Neural cell (in vitro differentiated cells): Measurements from ENCODE around the gene ADGRF5. TPM values are rescaled to one million over a fixed set of nuclear protein-coding genes. Genes with fewer than 3 reads are reported as not detected.

Experiments used
- H2AFZ ChIP-seq: fragments of 200-600, 300-800 bp; sonication (generic), shearing (Covaris generic); 2 replicates; pipeline ENCODE4 v1.6.0; 2014; ENCODE audit warnings: low read depth, mild to moderate bottlenecking, antibody characterized with exemption, low read length, moderate library complexity
- H3F3A ChIP-seq: fragments of 200-600 bp; shearing (Covaris generic); 2 replicates; pipeline ENCODE4 v1.6.1; 2016; ENCODE audit warnings: mild to moderate bottlenecking, moderate library complexity, mixed read lengths, antibody characterized with exemption, low read length; ENCODE audit not compliant: insufficient read depth, poor library complexity, severe bottlenecking
- H3K27ac ChIP-seq: fragments of 200-600, 300-800 bp; sonication (generic), shearing (Covaris generic); 2 replicates; pipeline ENCODE4 v1.5.1; 2014; ENCODE audit warnings: mild to moderate bottlenecking, low read length, moderate library complexity
- H3K27me3 ChIP-seq: fragments of 300-800, 200-600 bp; sonication (generic), shearing (Covaris generic); 2 replicates; pipeline ENCODE4 v1.6.0; 2014; ENCODE audit warnings: mild to moderate bottlenecking, low read depth, low read length, moderate library complexity; ENCODE audit not compliant: insufficient read depth
- H3K36me3 ChIP-seq: fragments of 300-800, 200-600 bp; sonication (generic), shearing (Covaris generic); 2 replicates; pipeline ENCODE4 v1.5.1; 2014; ENCODE audit warnings: mild to moderate bottlenecking, antibody characterized with exemption, low read length, moderate library complexity; ENCODE audit not compliant: insufficient read depth
- H3K4me2 ChIP-seq: fragments of 300-800, 200-600 bp; sonication (generic), shearing (Covaris generic); 2 replicates; pipeline ENCODE4 v1.6.0; 2014; ENCODE audit warnings: mild to moderate bottlenecking, low read length
- H3K4me3 ChIP-seq: fragments of 300-800, 200-600 bp; sonication (generic), shearing (Covaris generic); 2 replicates; pipeline ENCODE4 v1.5.1; 2014; ENCODE audit warnings: mild to moderate bottlenecking, low read length, moderate library complexity
- H3K79me2 ChIP-seq: fragments of 200-600 bp; shearing (Covaris generic); replicated peaks from 2 replicates; pipeline ENCODE4 v1.6.0; 2014; ENCODE audit warnings: mild to moderate bottlenecking, low read length, moderate library complexity; ENCODE audit not compliant: insufficient read depth
- H3K9ac ChIP-seq: fragments of 300-800, 200-600 bp; sonication (generic), shearing (Covaris generic); 2 replicates; pipeline ENCODE4 v1.6.1; 2016; ENCODE audit warnings: mild to moderate bottlenecking, low read length, mixed read lengths
- H3K9me2 ChIP-seq: fragments of 200-600 bp; shearing (Covaris generic); 2 replicates; pipeline ENCODE4 v1.6.1; 2016; ENCODE audit warnings: mild to moderate bottlenecking, low read length, mixed read lengths; ENCODE audit not compliant: insufficient read depth
- H3K9me3 ChIP-seq: fragments of 200-600, 300-800 bp; sonication (generic), shearing (Covaris generic); 2 replicates; pipeline ENCODE4 v1.6.1; 2016; ENCODE audit warnings: mild to moderate bottlenecking, mixed run types, low read length, moderate library complexity, mixed read lengths
- H4K20me1 ChIP-seq: fragments of 200-600 bp; shearing (Covaris generic); 2 replicates; pipeline ENCODE4 v1.6.1; 2016; ENCODE audit warnings: mild to moderate bottlenecking, mixed run types; ENCODE audit not compliant: insufficient read depth
- EP300 ChIP-seq: fragments of 450-650 bp; conservative IDR thresholded peaks from 2 replicates; pipeline ENCODE4 v1.6.1; 2014; ENCODE audit warnings: antibody characterized with exemption, mild to moderate bottlenecking, moderate library complexity; ENCODE audit not compliant: poor library complexity, severe bottlenecking
- EZH2 ChIP-seq: fragments of 200-600, 300-800 bp; shearing (Covaris generic), sonication (generic); IDR thresholded peaks from 2 replicates; pipeline ENCODE4 v1.6.1; 2014; ENCODE audit warnings: antibody characterized with exemption, low read length, borderline replicate concordance, mild to moderate bottlenecking; ENCODE audit not compliant: insufficient read depth, poor library complexity, severe bottlenecking
- MXI1 ChIP-seq: fragments of 450-650 bp; conservative IDR thresholded peaks from 2 replicates; pipeline ENCODE4 v1.6.1; 2014; ENCODE audit warnings: antibody characterized with exemption, mild to moderate bottlenecking; ENCODE audit not compliant: poor library complexity, severe bottlenecking
- POLR2AphosphoS5 ChIP-seq: IDR thresholded peaks from 2 replicates; pipeline ENCODE4 v1.6.1; 2012
- RAD21 ChIP-seq: fragments of 450-650 bp; conservative IDR thresholded peaks from 2 replicates; pipeline ENCODE4 v1.6.1; 2014; ENCODE audit warnings: antibody characterized with exemption, mild to moderate bottlenecking, moderate library complexity
- SMC3 ChIP-seq: fragments of 450-650 bp; conservative IDR thresholded peaks from 2 replicates; pipeline ENCODE4 v1.6.1; 2014; ENCODE audit warnings: antibody characterized with exemption, mild to moderate bottlenecking, moderate library complexity; ENCODE audit not compliant: poor library complexity
- TAF1 ChIP-seq: IDR thresholded peaks from 2 replicates; pipeline ENCODE4 v1.6.1; 2012; ENCODE audit warnings: low read depth
- polyA plus RNA-seq: library from polyadenylated mRNA; depleted of rRNA; stranded (reverse); fragments of >200 nt; gene quantifications from 2 replicates; pipeline ENCODE4 v1.2.3, GENCODE V29; 2014
- TF ChIP-seq, protein P1 (sequence below): IDR thresholded peaks from 2 replicates; pipeline ENCODE4 v1.6.1; 2012; ENCODE audit warnings: borderline replicate concordance
- TF ChIP-seq, protein P2 (sequence below): fragments of 450-650 bp; IDR thresholded peaks from 2 replicates; pipeline ENCODE4 v1.5.1; 2014; ENCODE audit warnings: antibody characterized with exemption, mild to moderate bottlenecking, moderate library complexity; ENCODE audit not compliant: poor library complexity, severe bottlenecking

ADGRF5 gene
- polyA plus RNA-seq, 1 donor from 2014 or later: not detected

DNA sequence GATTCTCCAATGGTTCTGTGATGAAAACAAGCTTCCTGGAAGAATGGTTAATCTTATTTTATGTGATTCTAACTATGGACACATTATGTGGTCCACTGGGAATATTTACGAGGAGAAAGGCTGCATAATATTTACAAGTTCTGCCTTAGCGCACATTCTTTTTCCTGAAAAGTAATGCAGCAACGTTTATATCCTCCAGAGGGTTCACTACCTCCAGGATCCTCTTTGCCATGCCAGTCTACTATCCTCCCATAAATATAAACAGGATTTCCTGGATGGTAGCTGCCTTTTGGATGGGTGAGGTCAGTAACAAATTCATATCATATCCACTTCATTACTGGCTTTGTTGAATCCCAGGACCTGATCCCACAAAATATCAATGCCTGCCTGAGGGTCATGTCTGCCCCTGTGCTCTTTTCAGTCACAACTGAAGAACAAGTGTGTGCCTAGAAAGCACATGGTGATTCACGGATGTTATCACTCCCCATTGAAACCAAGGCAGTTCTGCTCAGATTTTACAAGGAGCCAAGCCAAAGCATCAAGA is 30.4 kb downstream of the ADGRF5 start:
- H3K79me2 ChIP-seq: no peaks in the 10 kb centered on the region
- H3K36me3 ChIP-seq: no peaks in the 10 kb centered on the region
- no peak overlapping the region for H3K4me2 ChIP-seq
- H3K27ac ChIP-seq: no peak overlapping the region
- H3F3A ChIP-seq: no peaks in the 10 kb centered on the region
- no peak for TF ChIP-seq SMC3
- H4K20me1 ChIP-seq: no peaks in the 10 kb centered on the region
- H3K4me3 ChIP-seq: no peak overlapping the region
- no peaks in the 10 kb centered on the region for H3K27me3 ChIP-seq
- H3K9me3 ChIP-seq: no peaks in the 10 kb centered on the region
- H3K9me2 ChIP-seq: no peaks in the 10 kb centered on the region
- H3K9ac ChIP-seq: no peak overlapping the region
- no peak overlapping the region for H2AFZ ChIP-seq

DNA sequence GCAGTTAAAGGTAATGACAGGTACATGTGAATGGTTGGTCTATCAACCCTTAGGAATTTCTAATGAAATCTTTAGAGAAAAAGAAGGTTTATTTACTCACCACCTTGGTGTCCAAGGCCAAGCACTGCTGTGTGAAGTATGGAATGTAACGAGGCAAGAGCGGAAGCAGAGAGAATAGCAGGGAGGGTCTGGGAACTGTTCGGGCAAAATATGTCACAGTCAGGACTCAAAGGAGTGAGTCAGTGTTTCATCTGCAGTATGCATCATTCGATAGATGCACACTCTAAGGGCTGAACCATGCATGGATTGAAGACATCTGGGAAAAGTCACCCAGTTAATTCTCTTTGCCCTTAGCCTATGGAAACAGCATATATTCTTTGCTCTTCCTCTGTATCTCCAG is 33.2 kb downstream of the ADGRF5 start:
- H3K9ac ChIP-seq: no peak overlapping the region
- no peaks in the 10 kb centered on the region for H3K79me2 ChIP-seq
- TF ChIP-seq, protein P1, sequence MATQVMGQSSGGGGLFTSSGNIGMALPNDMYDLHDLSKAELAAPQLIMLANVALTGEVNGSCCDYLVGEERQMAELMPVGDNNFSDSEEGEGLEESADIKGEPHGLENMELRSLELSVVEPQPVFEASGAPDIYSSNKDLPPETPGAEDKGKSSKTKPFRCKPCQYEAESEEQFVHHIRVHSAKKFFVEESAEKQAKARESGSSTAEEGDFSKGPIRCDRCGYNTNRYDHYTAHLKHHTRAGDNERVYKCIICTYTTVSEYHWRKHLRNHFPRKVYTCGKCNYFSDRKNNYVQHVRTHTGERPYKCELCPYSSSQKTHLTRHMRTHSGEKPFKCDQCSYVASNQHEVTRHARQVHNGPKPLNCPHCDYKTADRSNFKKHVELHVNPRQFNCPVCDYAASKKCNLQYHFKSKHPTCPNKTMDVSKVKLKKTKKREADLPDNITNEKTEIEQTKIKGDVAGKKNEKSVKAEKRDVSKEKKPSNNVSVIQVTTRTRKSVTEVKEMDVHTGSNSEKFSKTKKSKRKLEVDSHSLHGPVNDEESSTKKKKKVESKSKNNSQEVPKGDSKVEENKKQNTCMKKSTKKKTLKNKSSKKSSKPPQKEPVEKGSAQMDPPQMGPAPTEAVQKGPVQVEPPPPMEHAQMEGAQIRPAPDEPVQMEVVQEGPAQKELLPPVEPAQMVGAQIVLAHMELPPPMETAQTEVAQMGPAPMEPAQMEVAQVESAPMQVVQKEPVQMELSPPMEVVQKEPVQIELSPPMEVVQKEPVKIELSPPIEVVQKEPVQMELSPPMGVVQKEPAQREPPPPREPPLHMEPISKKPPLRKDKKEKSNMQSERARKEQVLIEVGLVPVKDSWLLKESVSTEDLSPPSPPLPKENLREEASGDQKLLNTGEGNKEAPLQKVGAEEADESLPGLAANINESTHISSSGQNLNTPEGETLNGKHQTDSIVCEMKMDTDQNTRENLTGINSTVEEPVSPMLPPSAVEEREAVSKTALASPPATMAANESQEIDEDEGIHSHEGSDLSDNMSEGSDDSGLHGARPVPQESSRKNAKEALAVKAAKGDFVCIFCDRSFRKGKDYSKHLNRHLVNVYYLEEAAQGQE: no peak
- TF ChIP-seq RAD21 (no peak), SMC3 (no peak), EZH2 (no peak), POLR2AphosphoS5 (no peak)
- TF ChIP-seq, protein P2, sequence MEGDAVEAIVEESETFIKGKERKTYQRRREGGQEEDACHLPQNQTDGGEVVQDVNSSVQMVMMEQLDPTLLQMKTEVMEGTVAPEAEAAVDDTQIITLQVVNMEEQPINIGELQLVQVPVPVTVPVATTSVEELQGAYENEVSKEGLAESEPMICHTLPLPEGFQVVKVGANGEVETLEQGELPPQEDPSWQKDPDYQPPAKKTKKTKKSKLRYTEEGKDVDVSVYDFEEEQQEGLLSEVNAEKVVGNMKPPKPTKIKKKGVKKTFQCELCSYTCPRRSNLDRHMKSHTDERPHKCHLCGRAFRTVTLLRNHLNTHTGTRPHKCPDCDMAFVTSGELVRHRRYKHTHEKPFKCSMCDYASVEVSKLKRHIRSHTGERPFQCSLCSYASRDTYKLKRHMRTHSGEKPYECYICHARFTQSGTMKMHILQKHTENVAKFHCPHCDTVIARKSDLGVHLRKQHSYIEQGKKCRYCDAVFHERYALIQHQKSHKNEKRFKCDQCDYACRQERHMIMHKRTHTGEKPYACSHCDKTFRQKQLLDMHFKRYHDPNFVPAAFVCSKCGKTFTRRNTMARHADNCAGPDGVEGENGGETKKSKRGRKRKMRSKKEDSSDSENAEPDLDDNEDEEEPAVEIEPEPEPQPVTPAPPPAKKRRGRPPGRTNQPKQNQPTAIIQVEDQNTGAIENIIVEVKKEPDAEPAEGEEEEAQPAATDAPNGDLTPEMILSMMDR: no peak
- no peaks in the 10 kb centered on the region for H3K9me2 ChIP-seq
- no peak overlapping the region for H3K4me2 ChIP-seq
- no peaks in the 10 kb centered on the region for H3F3A ChIP-seq
- H2AFZ ChIP-seq: no peak overlapping the region
- no peaks in the 10 kb centered on the region for H3K27me3 ChIP-seq
- H3K9me3 ChIP-seq: no peaks in the 10 kb centered on the region
- no peaks in the 10 kb centered on the region for H3K36me3 ChIP-seq
- no peak overlapping the region for H3K4me3 ChIP-seq
- H4K20me1 ChIP-seq: no peaks in the 10 kb centered on the region
- no peak overlapping the region for H3K27ac ChIP-seq

DNA sequence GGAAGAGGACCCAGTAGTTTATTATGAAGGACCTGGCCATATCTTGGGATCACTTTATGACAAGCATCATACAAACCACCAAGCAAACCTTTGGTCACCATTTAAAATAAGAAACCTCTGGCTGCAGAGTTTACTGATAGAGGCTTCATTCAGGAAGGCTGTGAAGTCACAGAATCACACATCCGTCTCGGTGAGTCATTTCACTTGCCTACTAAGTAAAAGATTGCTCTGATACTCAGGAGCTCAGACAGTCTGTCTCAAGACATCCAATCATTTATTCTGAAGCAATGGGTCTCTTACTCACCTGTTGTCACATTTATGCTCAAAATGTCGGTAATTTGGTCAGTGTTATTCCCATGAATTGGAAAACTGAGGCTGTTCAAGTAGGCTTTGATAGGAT is 33.7 kb downstream of the ADGRF5 start:
- H3K9me3 ChIP-seq: no peaks in the 10 kb centered on the region
- H3K9ac ChIP-seq: no peak overlapping the region
- no peaks in the 10 kb centered on the region for H3K27me3 ChIP-seq
- H3K4me2 ChIP-seq: no peak overlapping the region
- no peak overlapping the region for H2AFZ ChIP-seq
- H3K36me3 ChIP-seq: no peaks in the 10 kb centered on the region
- TF ChIP-seq, protein P2: no peak
- TF ChIP-seq RAD21 (no peak), EZH2 (no peak), SMC3 (no peak), EP300 (no peak), TAF1 (no peak), POLR2AphosphoS5 (no peak), MXI1 (no peak)
- TF ChIP-seq, protein P1: no peak
- no peaks in the 10 kb centered on the region for H3F3A ChIP-seq
- no peaks in the 10 kb centered on the region for H4K20me1 ChIP-seq
- H3K9me2 ChIP-seq: no peaks in the 10 kb centered on the region
- H3K79me2 ChIP-seq: no peaks in the 10 kb centered on the region
- no peak overlapping the region for H3K27ac ChIP-seq
- H3K4me3 ChIP-seq: no peak overlapping the region
